ENCODE measurements around the gene ZCCHC17. TPM values are rescaled to one million over a fixed set of nuclear protein-coding genes. Genes with fewer than 3 reads are reported as not detected.
A peak's percentile ranks its signal among the peaks of the same experiment; 100 is the strongest.

Gene ZCCHC17
- polyA plus RNA-seq, 1 experiment = 39.2 TPM

GRCh38 chr1:31372051-31372450 lies 75.2 kb downstream of the ZCCHC17 start:
- POLR2A ChIA-PET = no interaction called here
- DNase-seq (ENCODE audit: low read depth) = no peak
- H3K36me3 ChIP-seq (ENCODE audit: control insufficient read depth, insufficient read depth, low read length) = no peaks in the 10 kb centered on the region
- no peaks in the 10 kb centered on the region for H3K27me3 ChIP-seq (ENCODE audit: control insufficient read depth, insufficient read depth, low read length)
- CTCF ChIA-PET = interaction anchor here (1.2 to 2.4 kb wide), 2 partner anchors 11 to 37 kb away, joined by 3 to 6 read pairs; no protein-coding TSS in a partner anchor
- H3K4me3 ChIP-seq (ENCODE audit: low read depth, low read length) = no peak overlapping the region
- no peak for TF ChIP-seq CTCF (IDR thresholded peaks at IDR 0.05; ENCODE audit: insufficient read depth, low read depth, low read length)

GRCh38 chr1:31372751-31373055 lies 75.9 kb downstream of the ZCCHC17 start:
- CTCF ChIA-PET = interaction anchor here (0.6 to 2.9 kb wide), 7 partner anchors 9 to 411 kb away, joined by 3 to 24 read pairs (median 6); no protein-coding TSS in a partner anchor
- Histone ChIP-seq H3K27me3 (ENCODE audit: control insufficient read depth, insufficient read depth, low read length) (no peaks in the 10 kb centered on the region), H3K4me3 (ENCODE audit: low read depth, low read length) (peak overlapping the region; percentile 39), H3K36me3 (ENCODE audit: control insufficient read depth, insufficient read depth, low read length) (no peaks in the 10 kb centered on the region)
- POLR2A ChIA-PET = no interaction called here
- TF ChIP-seq CTCF (IDR thresholded peaks at IDR 0.05; ENCODE audit: insufficient read depth, low read depth, low read length) = no peak
- no peak for DNase-seq (ENCODE audit: low read depth)

GRCh38 chr1:31373056-31373896 lies 76.4 kb downstream of the ZCCHC17 start, which contains the start of gene FABP3:
Gene FABP3 (minus strand): TSS chr1:31373076. CDS start chr1:31373014, 62 bp downstream.
- ChIA-PET CTCF (interaction anchor here (0.6 to 2.9 kb wide), 10 partner anchors 8 to 1123 kb away, joined by 3 to 24 read pairs (median 3); no protein-coding TSS in a partner anchor), POLR2A (interaction anchor here (0.6 kb wide), 2 partner anchors 24 to 99 kb away, joined by 9 to 12 read pairs; no protein-coding TSS in a partner anchor)
- TF ChIP-seq CTCF (IDR thresholded peaks at IDR 0.05; ENCODE audit: insufficient read depth, low read depth, low read length) = no peak
- Histone ChIP-seq H3K36me3 (ENCODE audit: control insufficient read depth, insufficient read depth, low read length) (no peaks in the 10 kb centered on the region), H3K27me3 (ENCODE audit: control insufficient read depth, insufficient read depth, low read length) (no peaks in the 10 kb centered on the region), H3K4me3 (ENCODE audit: low read depth, low read length) (peak within 1 kb of the TSS; percentile 39)
- DNase-seq (ENCODE audit: low read depth) = no peak

- H3K4me3 ChIP-seq (ENCODE audit: low read depth, low read length) = no peak overlapping the region; the same call in none of the 2 replicates
- TF ChIP-seq CTCF (IDR thresholded peaks at IDR 0.05; ENCODE audit: insufficient read depth, low read depth, low read length) = no peak
- no peaks in the 10 kb centered on the region for H3K36me3 ChIP-seq (ENCODE audit: control insufficient read depth, insufficient read depth, low read length)
- H3K27me3 ChIP-seq (ENCODE audit: control insufficient read depth, insufficient read depth, low read length) = no peaks in the 10 kb centered on the region
- CTCF ChIA-PET = interaction anchor here (0.5 to 2.9 kb wide), 9 partner anchors 7 to 998 kb away, joined by 3 to 24 read pairs (median 3); no protein-coding TSS in a partner anchor
- POLR2A ChIA-PET = interaction anchor here (0.6 kb wide), 2 partner anchors 23 to 98 kb away, joined by 9 to 12 read pairs; no protein-coding TSS in a partner anchor
- DNase-seq (ENCODE audit: low read depth) = no peak
Measured at GRCh38 chr1:31373897-31374486, 77.2 kb downstream of the ZCCHC17 start.

All from BJ (cell line).